AG04450 (cell line): Measurements from ENCODE around the gene GOSR2. TPM values are rescaled to one million over a fixed set of nuclear protein-coding genes. Genes with fewer than 3 reads are reported as not detected.

Source experiments
- CTCF ChIA-PET: fragments of 300-600, 350-600 bp; formaldehyde crosslinking; extraction: SDS; loops from one replicate; lab custom pipeline; 2022; ENCODE audit warnings: antibody characterized with exemption, inconsistent platforms; lab: Charles Lee
- POLR2A ChIA-PET: fragments of 350-600 bp; formaldehyde crosslinking; extraction: SDS; loops from one replicate; lab custom pipeline; 2021; ENCODE audit warnings: antibody characterized with exemption, inconsistent platforms; lab: Yijun Ruan, JAX
- DNase-seq: peaks from one replicate; pipeline ENCODE4 v3.0.0-alpha.2; 2011; ENCODE audit warnings: low read depth, low spot score
- H3K27ac ChIP-seq: one replicate; pipeline ENCODE4 v1.5.1; 2012; ENCODE audit warnings: low read depth, low read length, control low read depth
- H3K27me3 ChIP-seq: one replicate; pipeline ENCODE4 v1.6.0; 2012; ENCODE audit warnings: low read length; ENCODE audit not compliant: control insufficient read depth, insufficient read depth
- H3K4me3 ChIP-seq: 2 replicates; pipeline ENCODE4 v1.5.1; 2011; ENCODE audit warnings: mild to moderate bottlenecking, low read depth, low read length, control low read depth
- H3K9me3 ChIP-seq: 2 replicates; pipeline ENCODE4 v1.5.1; 2012; ENCODE audit warnings: low read length; ENCODE audit not compliant: control insufficient read depth, insufficient read depth
- polyA plus RNA-seq: library from polyadenylated mRNA; depleted of rRNA; stranded (reverse); fragments of >200 nt; gene quantifications from 2 replicates; pipeline ENCODE4 v1.2.3, GENCODE V29; 2011
- TF ChIP-seq, protein P1 (sequence below): IDR thresholded peaks from 2 replicates; pipeline ENCODE4 v1.5.1; 2011; ENCODE audit warnings: low read depth, low read length, control low read depth, inconsistent platforms

GOSR2 gene
- polyA plus RNA-seq, 1 experiment: 87.7 TPM

DNA sequence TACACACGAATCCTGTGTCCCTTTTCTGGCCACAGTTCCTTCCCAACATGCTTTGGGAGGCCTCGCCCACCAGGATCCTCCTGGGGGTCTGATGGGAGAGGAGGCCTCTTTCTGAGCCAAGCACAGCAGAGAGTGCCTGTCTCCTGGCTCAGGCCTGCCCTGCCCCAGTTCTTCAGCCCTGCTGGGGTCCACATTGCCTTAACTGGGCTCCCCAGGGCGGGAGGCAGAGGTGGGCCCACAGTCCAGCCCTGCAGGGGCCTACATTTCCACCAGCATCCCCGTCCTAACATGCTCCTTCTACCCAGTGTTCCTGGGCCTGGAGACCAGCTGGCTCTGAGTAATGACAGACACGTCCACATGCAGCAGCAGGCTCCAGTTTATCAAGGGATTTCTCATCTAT, 41.9 kb upstream of the GOSR2 start:
- Histone ChIP-seq H3K27me3 (peaks cover 44% of the 10 kb centered on the region), H3K27ac (no peak overlapping the region), H3K9me3 (no peaks in the 10 kb centered on the region; the same call in 1 of the 2 replicates), H3K4me3 (no peak overlapping the region)
- ChIA-PET CTCF (no interaction called here), POLR2A (no interaction called here)
- DNase-seq: no peak
- TF ChIP-seq, protein P1, sequence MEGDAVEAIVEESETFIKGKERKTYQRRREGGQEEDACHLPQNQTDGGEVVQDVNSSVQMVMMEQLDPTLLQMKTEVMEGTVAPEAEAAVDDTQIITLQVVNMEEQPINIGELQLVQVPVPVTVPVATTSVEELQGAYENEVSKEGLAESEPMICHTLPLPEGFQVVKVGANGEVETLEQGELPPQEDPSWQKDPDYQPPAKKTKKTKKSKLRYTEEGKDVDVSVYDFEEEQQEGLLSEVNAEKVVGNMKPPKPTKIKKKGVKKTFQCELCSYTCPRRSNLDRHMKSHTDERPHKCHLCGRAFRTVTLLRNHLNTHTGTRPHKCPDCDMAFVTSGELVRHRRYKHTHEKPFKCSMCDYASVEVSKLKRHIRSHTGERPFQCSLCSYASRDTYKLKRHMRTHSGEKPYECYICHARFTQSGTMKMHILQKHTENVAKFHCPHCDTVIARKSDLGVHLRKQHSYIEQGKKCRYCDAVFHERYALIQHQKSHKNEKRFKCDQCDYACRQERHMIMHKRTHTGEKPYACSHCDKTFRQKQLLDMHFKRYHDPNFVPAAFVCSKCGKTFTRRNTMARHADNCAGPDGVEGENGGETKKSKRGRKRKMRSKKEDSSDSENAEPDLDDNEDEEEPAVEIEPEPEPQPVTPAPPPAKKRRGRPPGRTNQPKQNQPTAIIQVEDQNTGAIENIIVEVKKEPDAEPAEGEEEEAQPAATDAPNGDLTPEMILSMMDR: no peak

DNA sequence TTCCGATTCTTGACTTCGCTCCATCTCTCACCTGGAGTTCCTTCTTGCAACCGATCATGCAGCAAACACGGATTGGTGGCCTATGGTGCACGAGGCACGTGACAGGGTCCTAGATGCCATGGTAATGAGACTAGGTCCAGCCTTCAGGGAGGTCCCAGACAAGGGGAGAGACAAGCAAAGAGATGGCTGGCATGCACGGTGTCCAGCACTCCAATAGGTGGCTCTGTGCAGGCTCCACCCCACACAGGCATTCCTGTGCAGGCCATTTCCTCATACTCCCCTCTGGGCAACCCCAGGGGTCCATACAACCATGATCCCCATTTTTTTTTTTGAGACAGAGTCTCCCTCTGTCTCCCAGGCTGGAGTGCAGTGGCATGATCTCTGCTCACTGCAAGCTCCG, 40.3 kb upstream of the GOSR2 start:
- H3K27ac ChIP-seq: no peak overlapping the region
- no peak for DNase-seq
- peaks cover 44% of the 10 kb centered on the region for H3K27me3 ChIP-seq
- no peaks in the 10 kb centered on the region; the same call in 1 of the 2 replicates for H3K9me3 ChIP-seq
- POLR2A ChIA-PET: no interaction called here
- CTCF ChIA-PET: no interaction called here
- H3K4me3 ChIP-seq: no peak overlapping the region
- TF ChIP-seq, protein P1: no peak

DNA sequence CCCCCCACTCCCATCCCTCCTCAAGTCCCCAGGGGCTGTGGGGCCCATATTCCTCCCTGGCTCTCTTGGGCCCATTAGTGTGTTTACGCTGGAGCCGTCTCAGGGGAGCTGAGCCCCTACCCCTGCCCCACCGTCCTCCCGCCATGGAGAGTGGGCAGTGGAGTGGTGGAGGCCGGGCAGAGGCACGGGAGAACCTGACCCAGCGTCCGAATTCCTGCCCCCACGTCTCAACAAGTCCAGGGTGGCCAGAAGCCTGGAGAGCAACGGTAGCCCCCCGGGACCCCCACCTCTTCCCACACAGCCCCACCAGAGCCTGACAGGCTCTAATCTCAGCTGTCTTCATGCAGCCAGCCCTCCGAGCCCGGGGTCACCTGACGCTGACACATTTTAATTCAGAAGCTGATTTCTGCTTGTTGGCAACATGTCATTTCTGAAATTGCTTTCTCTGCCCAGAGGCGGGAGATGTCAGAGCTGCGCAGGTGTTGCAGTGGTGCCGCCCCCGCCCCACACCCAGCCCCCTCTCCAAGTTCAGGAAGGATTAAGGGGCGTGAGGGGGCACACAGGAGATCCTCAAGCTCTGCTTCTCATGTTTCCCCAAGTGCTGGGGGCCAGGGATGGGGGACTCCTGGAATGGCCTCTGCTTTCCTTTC, 39.0 kb upstream of the GOSR2 start:
- CTCF ChIA-PET: no interaction called here

DNA sequence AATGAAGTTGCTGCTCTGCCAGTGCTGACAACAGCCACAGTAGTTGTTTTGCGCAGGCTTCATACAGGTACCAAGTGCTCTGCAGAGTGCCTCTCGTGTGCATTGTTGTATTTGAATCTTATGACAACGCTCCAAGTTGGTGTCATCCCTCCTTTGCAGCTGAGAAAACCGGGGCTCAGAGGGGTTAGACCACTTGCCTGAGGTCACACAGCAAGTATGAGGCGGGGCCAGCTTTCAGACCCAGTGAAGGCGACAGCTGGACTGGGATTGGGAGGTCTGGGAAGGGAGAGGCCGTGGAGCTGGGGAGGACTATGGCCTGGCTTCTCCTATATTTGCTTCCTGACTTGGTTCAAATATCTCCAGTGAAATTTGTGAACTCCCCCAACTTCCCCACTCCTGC, 38.4 kb upstream of the GOSR2 start:
- no peaks in the 10 kb centered on the region; the same call in 1 of the 2 replicates for H3K9me3 ChIP-seq
- TF ChIP-seq, protein P1: no peak
- no peak for DNase-seq
- H3K27me3 ChIP-seq: peaks cover 48% of the 10 kb centered on the region
- POLR2A ChIA-PET: no interaction called here
- H3K4me3 ChIP-seq: no peak overlapping the region
- no peak overlapping the region for H3K27ac ChIP-seq
- CTCF ChIA-PET: no interaction called here

More for the DNA sequence above, 39.0 kb upstream of the GOSR2 start:
- POLR2A ChIA-PET: no interaction called here
- TF ChIP-seq, protein P1: no peak
- Histone ChIP-seq H3K27ac (no peak overlapping the region), H3K9me3 (no peaks in the 10 kb centered on the region; the same call in 1 of the 2 replicates), H3K27me3 (peaks cover 43% of the 10 kb centered on the region), H3K4me3 (no peak overlapping the region)
- DNase-seq: no peak

DNA sequence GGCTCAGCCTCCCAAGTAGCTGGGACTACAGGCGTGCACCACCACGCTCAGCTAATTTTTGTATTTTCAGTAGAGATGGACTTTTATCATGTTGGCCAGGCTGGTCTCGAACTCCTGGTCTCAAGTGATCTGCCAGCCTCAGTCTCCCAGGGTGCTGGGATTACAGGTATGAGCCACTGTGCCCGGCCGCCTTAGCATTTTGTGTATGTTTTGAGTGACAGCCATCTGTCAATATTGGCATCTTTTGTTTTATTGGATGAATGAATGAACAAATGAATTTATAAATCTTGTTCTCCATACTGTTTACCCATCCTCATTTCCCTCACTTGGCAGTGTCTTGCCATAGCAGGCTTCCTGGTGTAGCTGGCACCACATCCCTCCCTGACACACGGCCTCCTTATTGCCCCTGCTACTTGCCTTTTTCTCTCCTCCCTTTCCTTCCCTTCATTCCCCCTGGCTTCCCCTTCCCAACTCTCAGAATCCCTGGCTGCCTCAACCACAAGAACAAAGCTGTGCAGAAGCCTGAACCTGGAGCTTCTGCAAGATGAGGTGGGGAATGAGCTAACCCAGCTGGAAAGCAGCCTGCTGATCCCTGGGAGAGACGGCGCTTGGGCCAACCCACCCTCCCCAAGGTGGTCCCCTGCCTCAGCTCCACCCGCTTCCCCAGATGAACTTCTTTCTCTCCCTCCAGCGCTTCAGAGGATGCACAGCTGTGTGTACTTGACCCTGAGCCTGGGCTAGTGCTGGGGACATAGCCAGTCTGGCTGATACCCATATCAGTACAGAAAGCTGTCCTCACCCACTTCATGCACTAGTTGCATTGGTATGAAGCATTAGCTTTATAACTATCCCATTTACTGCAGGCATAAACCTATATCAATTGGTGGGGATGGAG, 37.3 kb upstream of the GOSR2 start:
- TF ChIP-seq, protein P1: no peak
- CTCF ChIA-PET: no interaction called here
- H3K9me3 ChIP-seq: no peaks in the 10 kb centered on the region; the same call in 1 of the 2 replicates
- POLR2A ChIA-PET: no interaction called here
- H3K4me3 ChIP-seq: no peak overlapping the region
- H3K27ac ChIP-seq: no peak overlapping the region
- H3K27me3 ChIP-seq: peaks cover 50% of the 10 kb centered on the region
- no peak for DNase-seq
